Measurements from ENCODE around the gene LYG1. TPM values are rescaled to one million over a fixed set of nuclear protein-coding genes. Genes with fewer than 3 reads are reported as not detected.

The LYG1 gene
- total and polyA plus RNA-seq, 2 of the 8 experiments (the other 6 are each of a cell fraction or from before 2014, with no cell fraction given): 0.68 to 0.86 TPM

DNA sequence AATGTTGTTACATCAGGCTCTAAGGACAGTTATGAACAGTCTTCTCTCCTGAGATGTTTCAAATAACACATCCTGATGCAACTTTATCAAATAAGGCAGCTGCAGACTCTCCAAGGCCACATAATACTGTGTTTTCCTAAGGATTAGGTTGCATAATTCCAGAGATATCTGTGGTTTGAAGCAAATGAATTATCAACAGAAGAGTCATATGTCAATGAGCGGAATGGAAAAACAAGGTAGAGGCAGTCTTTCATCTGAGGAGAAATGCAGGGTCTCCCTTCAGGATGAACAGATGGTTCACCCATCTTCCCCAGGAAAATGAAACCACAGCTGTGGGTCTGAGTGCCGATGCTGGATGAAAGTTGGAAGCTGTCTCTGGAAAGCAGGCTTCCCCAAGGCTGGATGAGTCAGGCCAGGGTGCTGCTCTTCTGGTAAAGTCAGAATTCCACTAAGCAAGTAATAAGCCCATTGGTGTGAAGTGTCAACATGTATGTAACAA lies 22.2 kb downstream of the LYG1 start (continued):
- TF ChIP-seq GTF2F1 (IDR thresholded peaks at IDR 0.05; ENCODE audit: borderline replicate concordance, low read depth, low read length): no peak
- TF ChIP-seq, protein P1, sequence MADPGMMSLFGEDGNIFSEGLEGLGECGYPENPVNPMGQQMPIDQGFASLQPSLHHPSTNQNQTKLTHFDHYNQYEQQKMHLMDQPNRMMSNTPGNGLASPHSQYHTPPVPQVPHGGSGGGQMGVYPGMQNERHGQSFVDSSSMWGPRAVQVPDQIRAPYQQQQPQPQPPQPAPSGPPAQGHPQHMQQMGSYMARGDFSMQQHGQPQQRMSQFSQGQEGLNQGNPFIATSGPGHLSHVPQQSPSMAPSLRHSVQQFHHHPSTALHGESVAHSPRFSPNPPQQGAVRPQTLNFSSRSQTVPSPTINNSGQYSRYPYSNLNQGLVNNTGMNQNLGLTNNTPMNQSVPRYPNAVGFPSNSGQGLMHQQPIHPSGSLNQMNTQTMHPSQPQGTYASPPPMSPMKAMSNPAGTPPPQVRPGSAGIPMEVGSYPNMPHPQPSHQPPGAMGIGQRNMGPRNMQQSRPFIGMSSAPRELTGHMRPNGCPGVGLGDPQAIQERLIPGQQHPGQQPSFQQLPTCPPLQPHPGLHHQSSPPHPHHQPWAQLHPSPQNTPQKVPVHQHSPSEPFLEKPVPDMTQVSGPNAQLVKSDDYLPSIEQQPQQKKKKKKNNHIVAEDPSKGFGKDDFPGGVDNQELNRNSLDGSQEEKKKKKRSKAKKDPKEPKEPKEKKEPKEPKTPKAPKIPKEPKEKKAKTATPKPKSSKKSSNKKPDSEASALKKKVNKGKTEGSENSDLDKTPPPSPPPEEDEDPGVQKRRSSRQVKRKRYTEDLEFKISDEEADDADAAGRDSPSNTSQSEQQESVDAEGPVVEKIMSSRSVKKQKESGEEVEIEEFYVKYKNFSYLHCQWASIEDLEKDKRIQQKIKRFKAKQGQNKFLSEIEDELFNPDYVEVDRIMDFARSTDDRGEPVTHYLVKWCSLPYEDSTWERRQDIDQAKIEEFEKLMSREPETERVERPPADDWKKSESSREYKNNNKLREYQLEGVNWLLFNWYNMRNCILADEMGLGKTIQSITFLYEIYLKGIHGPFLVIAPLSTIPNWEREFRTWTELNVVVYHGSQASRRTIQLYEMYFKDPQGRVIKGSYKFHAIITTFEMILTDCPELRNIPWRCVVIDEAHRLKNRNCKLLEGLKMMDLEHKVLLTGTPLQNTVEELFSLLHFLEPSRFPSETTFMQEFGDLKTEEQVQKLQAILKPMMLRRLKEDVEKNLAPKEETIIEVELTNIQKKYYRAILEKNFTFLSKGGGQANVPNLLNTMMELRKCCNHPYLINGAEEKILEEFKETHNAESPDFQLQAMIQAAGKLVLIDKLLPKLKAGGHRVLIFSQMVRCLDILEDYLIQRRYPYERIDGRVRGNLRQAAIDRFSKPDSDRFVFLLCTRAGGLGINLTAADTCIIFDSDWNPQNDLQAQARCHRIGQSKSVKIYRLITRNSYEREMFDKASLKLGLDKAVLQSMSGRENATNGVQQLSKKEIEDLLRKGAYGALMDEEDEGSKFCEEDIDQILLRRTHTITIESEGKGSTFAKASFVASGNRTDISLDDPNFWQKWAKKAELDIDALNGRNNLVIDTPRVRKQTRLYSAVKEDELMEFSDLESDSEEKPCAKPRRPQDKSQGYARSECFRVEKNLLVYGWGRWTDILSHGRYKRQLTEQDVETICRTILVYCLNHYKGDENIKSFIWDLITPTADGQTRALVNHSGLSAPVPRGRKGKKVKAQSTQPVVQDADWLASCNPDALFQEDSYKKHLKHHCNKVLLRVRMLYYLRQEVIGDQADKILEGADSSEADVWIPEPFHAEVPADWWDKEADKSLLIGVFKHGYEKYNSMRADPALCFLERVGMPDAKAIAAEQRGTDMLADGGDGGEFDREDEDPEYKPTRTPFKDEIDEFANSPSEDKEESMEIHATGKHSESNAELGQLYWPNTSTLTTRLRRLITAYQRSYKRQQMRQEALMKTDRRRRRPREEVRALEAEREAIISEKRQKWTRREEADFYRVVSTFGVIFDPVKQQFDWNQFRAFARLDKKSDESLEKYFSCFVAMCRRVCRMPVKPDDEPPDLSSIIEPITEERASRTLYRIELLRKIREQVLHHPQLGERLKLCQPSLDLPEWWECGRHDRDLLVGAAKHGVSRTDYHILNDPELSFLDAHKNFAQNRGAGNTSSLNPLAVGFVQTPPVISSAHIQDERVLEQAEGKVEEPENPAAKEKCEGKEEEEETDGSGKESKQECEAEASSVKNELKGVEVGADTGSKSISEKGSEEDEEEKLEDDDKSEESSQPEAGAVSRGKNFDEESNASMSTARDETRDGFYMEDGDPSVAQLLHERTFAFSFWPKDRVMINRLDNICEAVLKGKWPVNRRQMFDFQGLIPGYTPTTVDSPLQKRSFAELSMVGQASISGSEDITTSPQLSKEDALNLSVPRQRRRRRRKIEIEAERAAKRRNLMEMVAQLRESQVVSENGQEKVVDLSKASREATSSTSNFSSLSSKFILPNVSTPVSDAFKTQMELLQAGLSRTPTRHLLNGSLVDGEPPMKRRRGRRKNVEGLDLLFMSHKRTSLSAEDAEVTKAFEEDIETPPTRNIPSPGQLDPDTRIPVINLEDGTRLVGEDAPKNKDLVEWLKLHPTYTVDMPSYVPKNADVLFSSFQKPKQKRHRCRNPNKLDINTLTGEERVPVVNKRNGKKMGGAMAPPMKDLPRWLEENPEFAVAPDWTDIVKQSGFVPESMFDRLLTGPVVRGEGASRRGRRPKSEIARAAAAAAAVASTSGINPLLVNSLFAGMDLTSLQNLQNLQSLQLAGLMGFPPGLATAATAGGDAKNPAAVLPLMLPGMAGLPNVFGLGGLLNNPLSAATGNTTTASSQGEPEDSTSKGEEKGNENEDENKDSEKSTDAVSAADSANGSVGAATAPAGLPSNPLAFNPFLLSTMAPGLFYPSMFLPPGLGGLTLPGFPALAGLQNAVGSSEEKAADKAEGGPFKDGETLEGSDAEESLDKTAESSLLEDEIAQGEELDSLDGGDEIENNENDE (IDR thresholded peaks at IDR 0.05; ENCODE audit: insufficient replicate concordance, low read length): no peak
- TF ChIP-seq RNF2 (IDR thresholded peaks at IDR 0.05; ENCODE audit: borderline replicate concordance, low read depth, low read length, missing control alignments, poor library complexity, severe bottlenecking): no peak
- no peak for TF ChIP-seq JUN (IDR thresholded peaks at IDR 0.05; ENCODE audit: low read depth, low read length)

All from H1 (cell line).